Osteocyte (in vitro differentiated cells): ENCODE measurements around the gene CDK5RAP2. TPM values are rescaled to one million over a fixed set of nuclear protein-coding genes. Genes with fewer than 3 reads are reported as not detected.
"Not testable (repeated sequence)": the region's sequence is repeated elsewhere in the genome, so short reads cannot be mapped to it uniquely, and the experiment has no call there.

Experiments
- DNase-seq: peaks from one replicate; pipeline ENCODE4 v3.0.0; 2021; ENCODE audit warnings: mixed read lengths; ENCODE audit not compliant: unreplicated experiment; ENCODE audit errors: extremely low spot score
- H3K27ac Mint-ChIP-seq: one replicate; pipeline ENCODE4 v1.8.0; 2021; ENCODE audit warnings: mild to moderate bottlenecking, mixed read lengths; ENCODE audit not compliant: unreplicated experiment
- H3K27me3 Mint-ChIP-seq: one replicate; pipeline ENCODE4 v1.8.0; 2021; ENCODE audit warnings: mixed read lengths; ENCODE audit not compliant: unreplicated experiment
- H3K36me3 Mint-ChIP-seq: one replicate; pipeline ENCODE4 v1.8.0; 2021; ENCODE audit warnings: mixed read lengths; ENCODE audit not compliant: unreplicated experiment
- H3K4me1 Mint-ChIP-seq: one replicate; pipeline ENCODE4 v1.8.0; 2021; ENCODE audit warnings: mixed read lengths; ENCODE audit not compliant: unreplicated experiment
- H3K4me3 Mint-ChIP-seq: one replicate; pipeline ENCODE4 v1.8.0; 2021; ENCODE audit warnings: mild to moderate bottlenecking, moderate library complexity, mixed read lengths; ENCODE audit not compliant: unreplicated experiment
- H3K9me3 Mint-ChIP-seq: one replicate; pipeline ENCODE4 v1.8.0; 2021; ENCODE audit warnings: mixed read lengths; ENCODE audit not compliant: unreplicated experiment
- CTCF ChIP-seq: fragments of 200-600 bp; sonication (generic); IDR thresholded peaks from 2 replicates; pipeline ENCODE4 v1.5.0; 2021; ENCODE audit warnings: antibody characterized with exemption, mild to moderate bottlenecking, moderate library complexity
- total RNA-seq: library from RNA; stranded (reverse); gene quantifications from 2 replicates; pipeline ENCODE4 v1.2.1, GENCODE V29; 2021

CDK5RAP2 gene
- total RNA-seq, 1 donor from 2014 or later = 48.7 TPM

DNA sequence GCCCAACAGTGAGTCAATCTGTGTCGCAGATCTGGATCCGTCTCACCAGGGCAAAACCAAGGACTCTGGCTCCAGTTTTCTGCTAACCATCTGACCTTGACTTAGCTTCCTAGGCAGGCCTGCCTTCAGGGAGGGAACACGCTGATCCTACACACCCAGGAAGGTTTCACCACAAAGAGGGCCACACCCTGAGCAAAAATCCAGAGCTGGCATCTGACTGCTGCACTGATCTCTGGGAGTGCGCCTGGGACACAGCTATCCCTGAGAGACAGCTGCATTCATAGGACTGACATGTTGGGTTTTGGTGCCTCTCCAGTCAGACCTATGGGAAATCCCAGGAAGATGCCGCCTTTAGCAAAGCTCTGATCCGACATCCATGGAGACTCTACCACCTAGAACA lies 47.5 kb downstream of the CDK5RAP2 start:
- Mint-ChIP-seq H3K27ac (peak overlapping the region; percentile 59), H3K4me1 (peaks cover 30% of the 10 kb centered on the region), H3K36me3 (peaks cover 45% of the 10 kb centered on the region), H3K4me3 (no peak overlapping the region), H3K27me3 (no peaks in the 10 kb centered on the region), H3K9me3 (no peaks in the 10 kb centered on the region)
- DNase-seq = no peak
- TF ChIP-seq CTCF = no peak

DNA sequence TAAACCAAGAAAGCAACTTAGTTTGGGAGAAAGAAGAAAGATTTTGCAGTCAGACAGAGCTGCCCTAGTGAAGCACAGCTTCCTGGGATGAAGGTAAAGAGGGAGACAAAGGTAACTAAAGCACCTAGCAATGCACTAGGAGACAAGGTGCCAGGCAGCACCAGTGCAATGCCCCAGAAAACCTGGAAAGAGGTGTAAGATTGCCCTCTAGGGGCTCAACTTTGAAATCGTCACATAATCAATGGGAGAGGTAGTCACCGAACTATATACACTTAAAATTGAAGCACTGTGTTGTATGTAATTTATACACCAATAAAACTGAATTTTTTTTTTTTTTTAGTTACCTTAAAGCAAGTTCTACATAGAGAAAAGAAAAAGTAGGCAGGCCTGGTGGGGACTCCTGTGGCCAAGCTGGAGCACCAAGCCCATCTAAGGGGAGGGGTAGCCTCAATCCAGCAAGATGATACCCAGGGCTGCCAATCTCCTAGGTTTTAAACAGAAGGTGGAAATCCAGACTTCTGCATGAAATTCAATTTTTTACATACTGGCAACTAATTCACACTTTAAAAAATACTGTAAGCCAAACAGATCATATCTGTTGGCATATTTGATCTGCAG lies 48.2 kb downstream of the CDK5RAP2 start:
- peaks cover 47% of the 10 kb centered on the region for H3K36me3 Mint-ChIP-seq

DNA sequence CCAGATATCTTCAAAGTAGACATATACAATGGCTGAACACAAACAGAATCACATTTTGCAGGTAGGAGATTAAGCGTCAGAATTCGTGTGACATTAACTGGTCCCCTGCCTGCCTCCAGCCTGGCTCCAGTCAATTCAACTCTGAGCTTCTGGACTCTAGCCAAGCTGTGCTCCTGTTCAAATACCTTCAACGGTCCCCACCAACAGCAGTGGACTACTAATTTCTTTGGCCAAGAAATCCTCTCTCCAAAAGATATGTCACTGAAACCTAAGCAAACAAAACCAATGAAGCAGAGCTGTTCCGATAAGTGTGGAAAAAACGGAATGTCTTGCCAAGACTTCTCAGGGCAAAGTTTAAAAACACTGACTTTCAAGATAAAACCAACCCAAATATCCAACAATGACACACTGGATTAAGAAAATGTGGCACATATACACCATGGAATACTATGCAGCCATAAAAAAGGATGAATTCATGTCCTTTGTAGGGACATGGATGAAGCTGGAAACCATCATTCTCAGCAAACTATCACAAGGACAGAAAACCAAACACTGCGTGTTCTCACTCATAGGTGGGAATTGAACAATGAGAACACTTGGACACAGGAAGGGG lies 49.6 kb downstream of the CDK5RAP2 start:
- not testable (repeated sequence) for H3K4me3 Mint-ChIP-seq, H3K9me3 Mint-ChIP-seq, H3K27ac Mint-ChIP-seq, H3K27me3 Mint-ChIP-seq, DNase-seq
- H3K36me3 Mint-ChIP-seq = peaks cover 46% of the 10 kb centered on the region
- H3K4me1 Mint-ChIP-seq = peaks cover 30% of the 10 kb centered on the region

More for the DNA sequence above, 48.2 kb downstream of the CDK5RAP2 start:
- DNase-seq = no peak
- Mint-ChIP-seq H3K4me1 (peaks cover 30% of the 10 kb centered on the region), H3K9me3 (no peaks in the 10 kb centered on the region), H3K27me3 (no peaks in the 10 kb centered on the region), H3K4me3 (no peak overlapping the region), H3K27ac (peak overlapping the region; percentile 59)
- peak; percentile 71 for TF ChIP-seq CTCF

DNA sequence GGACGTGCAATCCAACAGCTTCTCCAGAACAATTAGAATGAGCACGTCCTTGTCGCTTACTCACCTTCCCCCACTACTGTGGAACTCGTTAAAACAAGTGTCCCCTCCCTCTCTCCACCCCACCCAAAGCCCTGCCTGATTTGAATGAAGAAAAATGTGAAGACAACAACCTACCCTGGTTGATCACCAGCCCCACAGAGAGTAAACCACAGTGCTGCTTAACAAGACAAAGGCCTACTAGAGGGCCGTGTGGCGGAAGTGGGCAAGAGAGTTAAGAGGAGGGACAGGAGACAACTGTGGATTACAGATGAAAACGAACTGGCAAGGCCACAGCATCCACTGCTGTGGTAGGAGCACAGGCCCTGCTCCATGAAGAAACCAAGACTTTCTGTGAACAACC lies 51.1 kb downstream of the CDK5RAP2 start:
- Mint-ChIP-seq H3K4me1 (peaks cover 27% of the 10 kb centered on the region), H3K27me3 (no peaks in the 10 kb centered on the region), H3K36me3 (peaks cover 40% of the 10 kb centered on the region), H3K4me3 (no peak overlapping the region), H3K27ac (no peak overlapping the region), H3K9me3 (no peaks in the 10 kb centered on the region)
- DNase-seq = no peak
- no peak for TF ChIP-seq CTCF

GRCh38 chr9:120528327-120528726 lies 51.6 kb downstream of the CDK5RAP2 start:
- Mint-ChIP-seq H3K36me3 (peaks cover 43% of the 10 kb centered on the region), H3K27ac (no peak overlapping the region), H3K27me3 (no peaks in the 10 kb centered on the region), H3K4me3 (no peak overlapping the region), H3K4me1 (peaks cover 22% of the 10 kb centered on the region), H3K9me3 (no peaks in the 10 kb centered on the region)
- no peak for TF ChIP-seq CTCF
- no peak for DNase-seq
